ENCODE data around the gene EIF2A. TPM values are rescaled to one million over a fixed set of nuclear protein-coding genes. Genes with fewer than 3 reads are reported as not detected.

EIF2A gene
- polyA plus RNA-seq, 1 donor from 2014 or later = 34.1 TPM

GRCh38 chr3:150528354-150528797 is 18.2 kb upstream of the EIF2A start:
- Mint-ChIP-seq H3K27ac (no peak overlapping the region), H3K36me3 (no peaks in the 10 kb centered on the region), H3K27me3 (no peaks in the 10 kb centered on the region), H3K9me3 (no peaks in the 10 kb centered on the region), H3K4me3 (no peak overlapping the region), H3K4me1 (no peaks in the 10 kb centered on the region)

DNA sequence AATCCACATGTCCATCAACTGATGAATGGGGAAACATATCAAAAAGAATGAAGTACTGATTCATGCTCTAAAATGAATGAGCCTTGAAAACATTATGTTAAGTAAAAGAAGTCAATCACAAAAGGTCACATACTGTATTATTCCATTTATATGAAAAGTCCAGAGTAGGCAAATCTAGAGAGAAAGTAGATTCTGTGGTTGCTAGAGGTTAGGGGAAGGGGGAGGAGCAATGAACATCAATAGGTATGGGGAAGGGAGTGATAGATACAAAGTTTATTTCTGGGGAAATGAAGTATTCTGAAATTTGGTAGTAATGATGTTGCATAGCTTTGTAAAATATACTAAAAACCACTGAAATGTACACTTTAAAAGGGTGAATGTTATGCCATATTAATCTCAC is 14.8 kb upstream of the EIF2A start:
- no peaks in the 10 kb centered on the region for H3K36me3 Mint-ChIP-seq
- no peaks in the 10 kb centered on the region for H3K4me1 Mint-ChIP-seq
- H3K27me3 Mint-ChIP-seq = no peaks in the 10 kb centered on the region
- no peak overlapping the region for H3K4me3 Mint-ChIP-seq
- no peaks in the 10 kb centered on the region for H3K9me3 Mint-ChIP-seq
- H3K27ac Mint-ChIP-seq = peak overlapping the region in 1 of 3 donors; percentile 63

DNA sequence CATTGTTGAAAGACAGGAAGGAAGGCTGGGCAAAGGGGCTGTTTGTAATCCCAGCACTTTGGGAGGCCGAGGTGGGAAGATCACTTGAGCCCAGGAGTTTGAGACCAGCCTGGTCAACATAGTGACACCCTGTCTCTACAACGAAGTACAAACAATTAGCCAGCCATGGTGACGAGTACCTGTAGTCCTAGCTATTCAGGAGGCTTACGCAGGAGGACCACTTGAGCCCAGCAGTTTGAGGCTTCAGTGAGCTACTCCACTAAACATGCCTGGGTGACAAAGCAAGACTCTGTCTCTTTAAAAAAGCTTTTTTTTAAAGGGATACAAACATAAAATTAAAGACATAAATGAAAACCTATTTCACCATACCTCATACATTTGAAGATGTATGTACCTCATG is 11.4 kb upstream of the EIF2A start:
- H3K4me3 Mint-ChIP-seq = no peak overlapping the region
- H3K27me3 Mint-ChIP-seq = no peaks in the 10 kb centered on the region
- H3K4me1 Mint-ChIP-seq = peaks cover 0 to 4% (median 0%) of the 10 kb centered on the region in 3 donors
- no peaks in the 10 kb centered on the region for H3K36me3 Mint-ChIP-seq
- no peak overlapping the region for H3K27ac Mint-ChIP-seq
- no peaks in the 10 kb centered on the region for H3K9me3 Mint-ChIP-seq

GRCh38 chr3:150538324-150539208 is 8.0 kb upstream of the EIF2A start:
- Mint-ChIP-seq H3K36me3 (no peaks in the 10 kb centered on the region), H3K9me3 (no peaks in the 10 kb centered on the region), H3K4me3 (no peak overlapping the region), H3K27me3 (no peaks in the 10 kb centered on the region), H3K27ac (no peak overlapping the region), H3K4me1 (peaks cover 4 to 10% (median 8%) of the 10 kb centered on the region in 3 donors)

GRCh38 chr3:150540297-150540696 is 6.3 kb upstream of the EIF2A start:
- Mint-ChIP-seq H3K27ac (no peak overlapping the region), H3K4me3 (no peak overlapping the region), H3K27me3 (no peaks in the 10 kb centered on the region), H3K36me3 (no peaks in the 10 kb centered on the region), H3K9me3 (no peaks in the 10 kb centered on the region), H3K4me1 (peaks cover 15 to 21% (median 18%) of the 10 kb centered on the region in 3 donors)

DNA sequence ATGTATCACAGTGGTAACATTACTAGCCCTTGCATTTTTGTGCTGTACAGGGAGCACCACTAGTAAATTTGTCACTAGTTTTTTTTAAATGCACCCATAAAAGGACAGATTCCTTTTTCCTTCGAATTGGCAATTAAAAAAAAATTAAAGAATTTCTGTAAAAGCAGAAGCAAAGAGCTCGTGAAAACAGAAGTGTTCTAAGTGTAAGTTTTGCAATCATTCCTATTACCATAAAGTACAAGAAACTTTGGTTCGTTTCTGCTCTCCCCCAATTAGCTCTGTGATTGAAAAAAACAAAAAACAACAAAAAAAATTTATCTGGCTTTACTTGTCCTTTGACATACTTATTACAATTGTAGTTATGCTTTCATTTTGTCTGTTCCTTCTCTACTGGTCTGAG is 5.6 kb upstream of the EIF2A start:
- Mint-ChIP-seq H3K9me3 (no peaks in the 10 kb centered on the region), H3K27me3 (no peaks in the 10 kb centered on the region), H3K4me1 (peaks cover 17 to 24% (median 20%) of the 10 kb centered on the region in 3 donors), H3K36me3 (no peaks in the 10 kb centered on the region), H3K4me3 (no peak overlapping the region), H3K27ac (peak overlapping the region in 2 of 3 donors; percentile 8 to 54)

- Mint-ChIP-seq H3K36me3 (no peaks in the 10 kb centered on the region), H3K27me3 (no peaks in the 10 kb centered on the region), H3K9me3 (no peaks in the 10 kb centered on the region), H3K4me1 (peaks cover 26 to 36% (median 26%) of the 10 kb centered on the region in 3 donors), H3K4me3 (peak overlapping the region in 1 of 4 donors; percentile 97), H3K27ac (peak overlapping the region in 2 of 3 donors; percentile 11 to 97)
Measured at GRCh38 chr3:150543128-150543527, 3.5 kb upstream of the EIF2A start.

DNA sequence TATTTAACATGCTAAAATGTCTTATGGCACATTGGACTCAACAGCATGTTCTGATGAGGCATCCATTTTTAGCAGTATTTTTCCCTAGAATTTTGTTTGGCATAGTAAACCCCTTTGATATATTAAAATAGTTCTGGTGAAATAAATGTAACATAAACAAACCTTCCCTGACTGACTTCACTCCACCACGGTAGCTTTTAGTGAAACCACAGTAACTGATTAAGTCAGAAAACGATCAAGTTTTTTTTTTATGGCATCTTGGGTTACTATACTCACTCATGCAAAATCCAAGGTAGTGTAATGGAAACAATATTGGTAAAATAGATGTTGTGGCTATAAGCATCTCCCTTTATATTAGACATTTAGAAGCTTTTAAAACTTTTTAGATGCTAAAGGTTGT is 3.1 kb upstream of the EIF2A start:
- H3K9me3 Mint-ChIP-seq = no peaks in the 10 kb centered on the region
- H3K27me3 Mint-ChIP-seq = no peaks in the 10 kb centered on the region
- H3K4me3 Mint-ChIP-seq = peak overlapping the region in 1 of 4 donors; percentile 97
- H3K27ac Mint-ChIP-seq = peak overlapping the region in 1 of 3 donors; percentile 97
- H3K4me1 Mint-ChIP-seq = peaks cover 26 to 36% (median 30%) of the 10 kb centered on the region in 3 donors
- H3K36me3 Mint-ChIP-seq = no peaks in the 10 kb centered on the region

GRCh38 chr3:150544041-150544440 is 2.5 kb upstream of the EIF2A start:
- peak overlapping the region in 3 of 4 donors; percentile 38 to 97 (median 61) for H3K4me3 Mint-ChIP-seq
- no peaks in the 10 kb centered on the region for H3K9me3 Mint-ChIP-seq
- H3K4me1 Mint-ChIP-seq = peaks cover 25 to 36% (median 34%) of the 10 kb centered on the region in 3 donors
- no peaks in the 10 kb centered on the region for H3K36me3 Mint-ChIP-seq
- H3K27me3 Mint-ChIP-seq = no peaks in the 10 kb centered on the region
- H3K27ac Mint-ChIP-seq = peak overlapping the region in 2 of 3 donors; percentile 31 to 97

DNA sequence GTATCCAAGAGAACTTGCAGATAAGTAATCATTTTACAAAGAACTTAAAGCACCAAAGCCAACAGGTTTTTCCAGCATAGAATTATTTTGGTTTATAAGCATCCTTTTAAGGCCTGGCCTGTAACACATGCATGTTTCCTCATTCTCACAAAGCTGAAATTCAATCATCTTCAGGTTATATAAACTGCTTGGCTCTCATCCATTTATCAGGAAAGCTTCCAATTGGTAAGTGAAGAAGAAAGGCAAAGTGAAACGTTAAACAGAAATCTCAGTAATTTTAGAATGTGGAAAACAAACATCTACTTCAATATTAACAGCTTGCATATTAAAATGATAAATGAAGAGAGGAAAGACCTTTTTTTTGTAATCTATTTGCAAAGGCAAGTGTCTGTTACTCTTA is 1.9 kb upstream of the EIF2A start:
- no peaks in the 10 kb centered on the region for H3K36me3 Mint-ChIP-seq
- H3K4me1 Mint-ChIP-seq = peaks cover 22 to 38% (median 36%) of the 10 kb centered on the region in 3 donors
- H3K27ac Mint-ChIP-seq = peak overlapping the region; percentile 19 to 97 (median 31)
- H3K4me3 Mint-ChIP-seq = peak overlapping the region; percentile 14 to 97 (median 79)
- no peaks in the 10 kb centered on the region for H3K9me3 Mint-ChIP-seq
- H3K27me3 Mint-ChIP-seq = no peaks in the 10 kb centered on the region

DNA sequence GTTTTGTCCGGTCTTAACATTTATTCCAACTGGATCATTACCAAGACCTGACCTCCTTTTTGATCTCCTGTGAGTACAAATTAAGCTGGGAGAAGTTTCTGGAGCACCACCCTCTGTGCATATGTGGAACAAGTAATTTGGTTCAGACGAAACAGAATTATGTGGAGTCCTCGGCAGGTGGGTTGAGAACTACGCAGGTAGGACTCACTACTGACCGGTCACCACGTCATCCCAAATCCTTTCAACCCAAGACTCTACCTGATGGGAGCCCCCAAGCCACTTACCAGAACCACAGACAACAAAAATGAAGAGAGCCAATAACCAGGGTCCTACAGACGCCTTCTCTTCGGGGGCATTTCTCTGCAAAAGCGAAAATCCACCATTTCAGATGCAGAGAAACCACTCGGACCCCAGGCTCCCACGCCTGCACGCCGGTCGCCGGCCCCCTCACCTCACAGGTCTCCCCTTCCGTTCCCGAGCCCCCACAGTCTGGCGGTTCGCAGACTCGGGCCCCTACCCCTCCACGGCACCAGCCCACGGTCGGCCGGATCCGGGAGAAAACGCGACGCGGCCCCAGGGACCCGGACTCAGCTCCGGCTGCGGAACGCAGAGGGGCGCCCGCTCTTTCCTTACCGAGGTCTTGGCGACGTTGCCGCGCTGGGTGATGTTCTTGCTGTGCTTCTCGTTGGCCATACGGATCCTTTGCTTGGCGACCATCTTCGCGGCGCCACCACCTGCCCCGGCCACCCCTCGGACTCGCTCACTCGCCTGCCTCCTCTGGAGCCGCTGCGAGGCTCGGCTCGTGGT is 965 bp upstream of the EIF2A start:
- Mint-ChIP-seq H3K27me3 (no peaks in the 10 kb centered on the region), H3K9me3 (no peaks in the 10 kb centered on the region), H3K4me1 (peaks cover 24 to 41% (median 36%) of the 10 kb centered on the region in 3 donors), H3K36me3 (no peaks in the 10 kb centered on the region), H3K4me3 (peak overlapping the region; percentile 94 to 97 (median 96)), H3K27ac (peak overlapping the region; percentile 97 to 98 (median 97))

- Mint-ChIP-seq H3K4me1 (peaks cover 28 to 43% (median 38%) of the 10 kb centered on the region in 3 donors), H3K9me3 (no peaks in the 10 kb centered on the region), H3K27me3 (no peaks in the 10 kb centered on the region), H3K27ac (peak overlapping the region; percentile 97 to 98 (median 97)), H3K4me3 (peak overlapping the region; percentile 94 to 97 (median 96)), H3K36me3 (no peaks in the 10 kb centered on the region)
Measured at GRCh38 chr3:150547045-150547741, 606 bp downstream of the EIF2A start.

- H3K36me3 Mint-ChIP-seq = peaks cover 9% of the 10 kb centered on the region
- H3K9me3 Mint-ChIP-seq = no peaks in the 10 kb centered on the region
- H3K4me3 Mint-ChIP-seq = no peak overlapping the region
- peaks cover 6 to 15% (median 8%) of the 10 kb centered on the region in 3 donors for H3K4me1 Mint-ChIP-seq
- peak overlapping the region in 1 of 3 donors; percentile 26 for H3K27ac Mint-ChIP-seq
- no peaks in the 10 kb centered on the region for H3K27me3 Mint-ChIP-seq
Measured at GRCh38 chr3:150555859-150556436, 9.4 kb downstream of the EIF2A start.

- no peaks in the 10 kb centered on the region for H3K9me3 Mint-ChIP-seq
- no peaks in the 10 kb centered on the region for H3K27me3 Mint-ChIP-seq
- no peak overlapping the region for H3K27ac Mint-ChIP-seq
- no peak overlapping the region for H3K4me3 Mint-ChIP-seq
- peaks cover 4 to 13% (median 5%) of the 10 kb centered on the region in 3 donors for H3K4me1 Mint-ChIP-seq
- peaks cover 9% of the 10 kb centered on the region for H3K36me3 Mint-ChIP-seq
Measured at GRCh38 chr3:150556792-150557191, 10.2 kb downstream of the EIF2A start.

Measured in IgD-negative memory B cell (primary cell).